GM21717 (cell line): Measurements from ENCODE around the gene VDAC1.
"Not testable (repeated sequence)": the region's sequence is repeated elsewhere in the genome, so short reads cannot be mapped to it uniquely, and the experiment has no call there.

Source experiments
- ATAC-seq: cut with Tn5 transposase; IDR thresholded peaks from one replicate; pipeline ENCODE4 v1.9.1; 2021; ENCODE audit warnings: mild to moderate bottlenecking, moderate library complexity; ENCODE audit not compliant: unreplicated experiment

The VDAC1 gene

DNA sequence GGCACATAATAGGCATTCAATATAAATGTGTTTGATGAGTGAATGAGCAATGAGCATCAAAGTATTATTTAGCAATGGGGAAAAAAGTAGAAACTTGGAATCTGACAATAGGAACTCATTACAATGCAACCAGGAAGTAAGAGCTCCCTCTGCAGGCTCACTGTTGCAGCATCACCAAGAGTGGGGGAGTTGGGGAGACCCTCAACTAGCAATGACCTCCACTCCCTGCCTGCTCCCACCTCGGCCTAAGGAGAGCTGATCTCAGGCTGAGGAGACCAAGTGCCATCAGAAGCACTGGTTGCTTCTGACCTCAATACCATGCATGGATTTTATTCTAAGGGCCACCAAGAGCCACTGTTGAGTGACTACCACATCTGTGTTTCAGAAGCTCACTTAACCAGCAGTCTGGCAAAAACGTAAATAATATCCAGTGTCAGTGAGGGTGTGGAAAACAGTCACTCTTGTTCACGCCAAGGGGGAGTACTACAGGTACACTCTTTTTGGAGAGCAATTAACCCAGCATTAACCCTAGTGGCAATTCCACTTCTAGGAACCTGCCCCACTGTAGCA is 8.0 kb downstream of the VDAC1 start:
- ATAC-seq: no peak

GRCh38 chr5:133995883-133996563 is 8.8 kb downstream of the VDAC1 start:
- ATAC-seq: no peak

DNA sequence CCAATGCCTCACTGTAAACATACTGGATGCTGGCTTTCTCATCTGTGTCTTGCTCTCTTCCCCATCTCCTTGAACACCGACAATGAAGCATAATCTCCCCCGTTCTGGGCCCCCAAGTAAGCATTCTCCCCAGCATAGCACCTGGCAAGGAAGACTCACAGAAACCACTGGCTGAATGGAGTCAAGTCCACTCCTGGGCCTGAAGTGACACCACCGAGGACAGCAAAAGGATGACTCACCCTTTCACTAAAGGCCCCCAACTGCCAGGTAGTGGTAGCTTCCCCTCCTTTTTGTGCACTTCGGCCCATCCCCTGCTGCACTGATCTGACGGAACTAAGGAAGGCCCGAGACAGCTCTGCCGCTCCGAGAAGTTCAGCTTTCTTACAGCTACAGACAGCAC is 9.4 kb downstream of the VDAC1 start:
- ATAC-seq: no peak

DNA sequence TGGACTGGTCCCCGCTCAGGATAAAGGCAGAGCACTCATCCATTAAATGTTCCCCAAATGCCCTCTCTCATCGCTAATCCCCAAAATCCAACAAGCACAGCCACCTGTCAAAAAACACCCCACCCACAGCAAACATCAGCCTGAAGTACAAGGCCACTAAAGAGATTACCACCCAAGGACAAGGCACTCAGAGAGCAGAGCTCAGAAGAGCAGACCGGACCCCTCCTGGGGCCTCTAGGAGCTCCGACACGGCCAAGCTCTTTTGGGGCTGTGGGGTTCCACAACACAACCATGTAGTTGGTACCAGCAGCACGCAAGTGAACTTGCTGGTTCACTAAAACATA is 9.8 kb downstream of the VDAC1 start:
- ATAC-seq: no peak

GRCh38 chr5:133994297-133994989 is 10.3 kb downstream of the VDAC1 start:
- no peak for ATAC-seq

- ATAC-seq: no peak
Observed at GRCh38 chr5:133993185-133993936, 11.4 kb downstream of the VDAC1 start.

DNA sequence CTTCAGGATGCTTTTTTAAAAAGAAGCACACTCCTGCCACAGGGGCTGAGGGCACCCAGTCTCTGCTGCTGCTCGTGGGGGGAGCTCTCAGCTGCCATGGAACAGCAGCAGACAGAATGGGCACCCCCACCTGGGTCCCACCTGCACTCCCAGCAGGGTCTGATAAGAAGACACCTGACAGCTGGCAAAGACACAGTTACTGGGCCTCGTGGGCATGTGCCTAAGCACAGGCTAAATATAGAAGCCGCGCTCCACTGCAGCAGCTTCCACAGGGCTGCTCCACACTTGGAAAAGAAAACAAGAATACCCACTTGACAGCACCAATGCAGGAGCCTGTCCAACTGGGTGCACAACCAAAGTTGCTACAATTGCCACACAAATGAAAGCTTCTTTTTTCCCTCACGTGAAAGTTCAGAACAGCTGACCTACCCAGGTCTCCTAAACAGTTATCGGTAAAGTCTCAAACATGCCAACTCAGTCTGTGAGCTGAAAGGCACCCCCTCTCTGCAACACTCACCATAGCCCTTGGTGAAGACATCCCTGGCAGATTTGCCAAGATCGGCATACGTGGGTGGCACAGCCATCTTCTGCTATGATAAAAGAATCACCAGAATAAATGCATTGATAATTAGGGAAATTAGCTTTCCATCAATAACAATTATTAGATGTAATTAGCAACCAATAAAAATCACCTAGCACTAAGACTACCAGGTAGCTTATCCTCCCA is 12.2 kb downstream of the VDAC1 start:
- no peak for ATAC-seq

GRCh38 chr5:133991171-133991910 is 13.4 kb downstream of the VDAC1 start:
- no peak for ATAC-seq

- ATAC-seq: no peak
Observed at GRCh38 chr5:133990396-133990795, 14.4 kb downstream of the VDAC1 start.

GRCh38 chr5:133985540-133986180 is 19.1 kb downstream of the VDAC1 start:
- ATAC-seq: no peak

DNA sequence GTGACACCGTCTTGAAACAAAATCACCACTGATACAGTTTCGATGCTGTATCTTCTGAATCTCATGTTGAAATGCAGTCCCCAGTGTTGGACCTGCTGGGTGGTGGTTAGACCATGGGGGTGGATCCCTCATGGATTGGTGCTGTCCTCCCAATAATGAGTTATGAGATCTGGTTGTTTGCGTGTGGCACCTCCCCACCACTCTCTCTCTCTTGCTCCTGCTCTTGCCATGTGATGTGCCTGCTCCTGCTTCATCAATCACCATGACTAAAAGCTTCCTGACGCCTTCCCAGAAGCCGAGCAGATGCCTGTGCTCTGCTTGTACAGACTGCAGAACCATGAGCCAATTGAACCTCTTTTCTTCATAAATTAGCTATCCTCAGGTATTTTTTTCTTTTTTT is 21.1 kb downstream of the VDAC1 start:
- no peak for ATAC-seq

DNA sequence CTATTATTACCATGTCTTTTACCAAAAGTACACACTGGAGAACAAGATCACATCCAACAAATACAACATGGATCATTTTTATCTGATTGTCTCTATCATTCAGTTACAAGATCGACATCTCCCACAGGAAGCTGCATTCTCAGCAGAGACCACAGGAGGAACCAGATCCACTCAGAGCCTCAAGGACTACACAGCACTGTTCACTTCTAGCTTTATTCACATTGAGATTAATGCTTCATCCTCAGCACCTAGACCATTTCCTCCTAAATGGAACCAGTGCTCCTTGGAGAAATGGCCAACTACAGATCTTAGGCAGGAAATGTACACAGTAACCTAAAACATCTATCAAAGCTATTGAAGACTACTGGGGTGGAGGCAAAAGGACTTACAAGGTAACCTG is 23.1 kb downstream of the VDAC1 start:
- no peak for ATAC-seq

DNA sequence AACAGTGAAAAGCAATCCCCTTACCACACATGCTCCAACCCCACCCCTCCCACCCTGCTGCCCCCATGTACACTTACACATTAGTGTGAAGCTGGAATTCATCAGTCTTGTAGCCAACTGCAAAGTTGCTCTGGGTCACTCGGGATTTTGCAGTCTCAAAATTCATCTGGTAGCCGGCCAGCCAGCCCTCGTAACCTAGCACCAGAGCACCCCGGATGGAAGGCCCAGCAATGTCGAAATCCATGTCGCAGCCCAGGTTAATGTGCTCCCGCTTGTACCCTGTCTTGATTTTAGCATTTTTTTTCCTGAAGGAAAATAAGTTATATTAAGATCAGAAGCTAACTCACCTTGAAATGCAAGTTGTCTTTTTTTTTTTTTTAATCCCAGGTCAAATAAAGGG is 24.1 kb downstream of the VDAC1 start:
- no peak for ATAC-seq

GRCh38 chr5:133978943-133979342 is 25.8 kb downstream of the VDAC1 start:
- ATAC-seq: no peak

- ATAC-seq: no peak
Observed at GRCh38 chr5:133977858-133978257, 26.9 kb downstream of the VDAC1 start.

GRCh38 chr5:133977161-133977787 is 27.5 kb downstream of the VDAC1 start:
- peak; percentile 70 for ATAC-seq

DNA sequence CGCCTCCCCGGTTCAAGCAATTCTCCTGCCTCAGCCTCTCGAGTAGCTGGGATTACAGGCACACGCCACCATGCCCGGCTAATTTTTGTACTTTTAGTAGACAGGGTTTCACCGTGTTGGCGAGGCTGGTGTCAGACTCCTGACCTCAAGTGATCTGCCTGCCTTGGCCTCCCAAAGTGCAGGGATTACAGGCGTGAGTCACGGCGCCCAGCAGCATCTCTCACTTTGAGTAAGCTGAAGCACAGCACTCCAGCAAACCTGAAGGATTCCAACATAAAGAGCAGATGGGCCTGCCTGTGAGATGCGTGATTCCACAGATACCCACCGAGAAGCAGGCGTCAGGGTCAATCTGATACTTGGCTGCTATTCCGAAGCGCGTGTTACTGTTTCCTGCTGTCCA is 29.2 kb downstream of the VDAC1 start:
- ATAC-seq: not testable (repeated sequence)

DNA sequence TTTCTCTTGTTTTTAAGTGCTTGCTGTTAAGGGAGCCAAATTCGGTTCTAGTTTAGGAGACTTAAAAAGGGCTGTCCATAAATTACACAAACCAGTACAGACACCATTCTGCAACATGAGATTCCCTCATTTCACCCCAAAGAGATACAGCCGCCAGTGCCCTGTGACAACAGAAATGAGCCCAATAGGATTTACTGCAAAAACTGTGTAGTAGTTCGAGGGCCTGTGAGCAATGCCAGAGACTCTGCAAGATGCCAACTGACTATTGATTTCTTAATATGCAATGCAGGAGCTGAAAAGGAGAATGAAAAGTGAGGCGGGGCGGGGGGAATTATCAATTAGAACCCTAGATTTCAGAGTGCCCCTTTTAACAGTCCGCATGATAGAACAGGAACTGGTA is 30.6 kb downstream of the VDAC1 start:
- no peak for ATAC-seq

GRCh38 chr5:133970325-133970909 is 34.4 kb downstream of the VDAC1 start:
- no peak for ATAC-seq
